K562 (cell line): ENCODE measurements around the gene GUCY1A2. TPM values are rescaled to one million over a fixed set of nuclear protein-coding genes. Genes with fewer than 3 reads are reported as not detected.

Experiments
- FOSL1 ChIP-seq: fragments of 200-800 bp; sonication (Bioruptor generic); conservative IDR thresholded peaks from 2 replicates; pipeline ENCODE4 v1.6.1; 2016; ENCODE audit warnings: missing genetic modification characterization, missing compliant biosample characterization
- NELFE ChIP-seq: IDR thresholded peaks from 2 replicates; pipeline ENCODE4 v1.6.1; 2011; ENCODE audit warnings: mild to moderate bottlenecking; ENCODE audit not compliant: insufficient read depth, insufficient read length
- SIRT6 ChIP-seq: IDR thresholded peaks from one replicate; pipeline ENCODE4 v1.6.1; 2012; ENCODE audit warnings: low read depth, mild to moderate bottlenecking, control low read depth, inconsistent platforms, low read length, moderate library complexity
- SREBF2 ChIP-seq: sonication (generic); formaldehyde crosslinking; IDR thresholded peaks from 2 replicates; pipeline ENCODE4 v1.4.0; 2020; ENCODE audit warnings: mild to moderate bottlenecking, missing genetic modification reagents
- STAT5B ChIP-seq: fragments of 250-450 bp; sonication (Bioruptor Pico); IDR thresholded peaks from 2 replicates; pipeline ENCODE4 v1.8.0; 2021; ENCODE audit warnings: mild to moderate bottlenecking, inconsistent platforms
- ZNF57 ChIP-seq: fragments of 450-650 bp; formaldehyde crosslinking; IDR thresholded peaks from 2 replicates; pipeline ENCODE4 v1.4.0; 2020; ENCODE audit warnings: mild to moderate bottlenecking, moderate library complexity
- polyA plus RNA-seq, 8 experiments: library from polyadenylated mRNA; depleted of rRNA in 4 of 8; stranded (reverse) in 5 of 8; unstranded in 3 of 8; fragments of >200 nt; fragmentation: Nextera tagmentation in 2 of 8; fragmentation: Illumina TruSeq in 1 of 8; extraction: Ambion mirVana in 2 of 8; extraction: Trizol in 1 of 8; gene quantifications; 2 replicates each; pipeline versions ENCODE4 v1.2.1 to v1.2.3, GENCODE V29; 2011 to 2014; ENCODE audit warnings: inconsistent platforms in 1 of 8, missing spikeins in 1 of 8
- total RNA-seq, 7 experiments: library from RNA; depleted of rRNA in 6 of 7; stranded (reverse); fragments of >200 nt in 6 of 7; fragmentation: Illumina TruSeq in 2 of 7; extraction: Trizol in 2 of 7; gene quantifications; 2 replicates each; pipeline versions ENCODE4 v1.2.1 to v1.2.3, GENCODE V29; 2011 to 2021; ENCODE audit warnings: low replicate concordance in 1 of 7
- TF ChIP-seq, protein P1 (sequence below): fragments of 200-600 bp; sonication (generic); IDR thresholded peaks from one replicate; pipeline ENCODE4 v1.6.1; 2012; ENCODE audit warnings: mild to moderate bottlenecking, low read depth, low read length, inconsistent platforms
- TF ChIP-seq, protein P2 (sequence below): sonication (generic); formaldehyde crosslinking; IDR thresholded peaks from 2 replicates; pipeline ENCODE4 v1.9.0; 2022; ENCODE audit warnings: mild to moderate bottlenecking, missing genetic modification reagents
- TF ChIP-seq, protein P3 (sequence below): sonication (generic); formaldehyde crosslinking; IDR thresholded peaks from 2 replicates; pipeline ENCODE4 v1.8.0; 2022; ENCODE audit warnings: missing genetic modification reagents, mild to moderate bottlenecking, borderline replicate concordance
- TF ChIP-seq, protein P4 (sequence below): fragments of 450-650 bp; formaldehyde crosslinking; IDR thresholded peaks from 2 replicates; pipeline ENCODE4 v1.4.0; 2020; ENCODE audit warnings: mild to moderate bottlenecking
- TF ChIP-seq, protein P5 (sequence below): fragments of 450-650 bp; formaldehyde crosslinking; IDR thresholded peaks from 2 replicates; pipeline ENCODE4 v1.4.0; 2020; ENCODE audit warnings: mild to moderate bottlenecking, moderate library complexity

Gene GUCY1A2
- total and polyA plus RNA-seq, 9 of the 15 experiments (the other 6 are each of a cell fraction or from before 2014, with no cell fraction given): under 0.01 to 0.04 TPM; not detected in 7

DNA sequence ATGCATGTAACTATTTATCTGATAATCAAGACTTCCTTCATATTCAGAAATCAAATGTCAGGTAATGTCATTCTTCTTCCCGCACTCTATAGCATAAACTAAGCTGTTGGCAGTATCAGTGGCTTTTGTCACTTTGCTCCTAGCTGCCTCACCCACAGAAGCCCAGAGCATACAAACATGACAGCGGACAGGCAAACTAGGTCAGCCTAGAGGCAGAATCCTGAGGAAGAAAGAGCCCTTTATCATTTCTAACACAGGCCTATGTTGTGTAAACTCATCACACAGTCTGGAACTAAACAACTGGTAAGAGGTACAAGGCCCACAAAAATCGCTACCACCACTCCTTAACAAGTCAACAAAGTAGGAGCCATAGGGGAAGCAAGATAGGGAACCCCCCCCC, 21.0 kb downstream of the GUCY1A2 start (continued):
- TF ChIP-seq, protein P1, sequence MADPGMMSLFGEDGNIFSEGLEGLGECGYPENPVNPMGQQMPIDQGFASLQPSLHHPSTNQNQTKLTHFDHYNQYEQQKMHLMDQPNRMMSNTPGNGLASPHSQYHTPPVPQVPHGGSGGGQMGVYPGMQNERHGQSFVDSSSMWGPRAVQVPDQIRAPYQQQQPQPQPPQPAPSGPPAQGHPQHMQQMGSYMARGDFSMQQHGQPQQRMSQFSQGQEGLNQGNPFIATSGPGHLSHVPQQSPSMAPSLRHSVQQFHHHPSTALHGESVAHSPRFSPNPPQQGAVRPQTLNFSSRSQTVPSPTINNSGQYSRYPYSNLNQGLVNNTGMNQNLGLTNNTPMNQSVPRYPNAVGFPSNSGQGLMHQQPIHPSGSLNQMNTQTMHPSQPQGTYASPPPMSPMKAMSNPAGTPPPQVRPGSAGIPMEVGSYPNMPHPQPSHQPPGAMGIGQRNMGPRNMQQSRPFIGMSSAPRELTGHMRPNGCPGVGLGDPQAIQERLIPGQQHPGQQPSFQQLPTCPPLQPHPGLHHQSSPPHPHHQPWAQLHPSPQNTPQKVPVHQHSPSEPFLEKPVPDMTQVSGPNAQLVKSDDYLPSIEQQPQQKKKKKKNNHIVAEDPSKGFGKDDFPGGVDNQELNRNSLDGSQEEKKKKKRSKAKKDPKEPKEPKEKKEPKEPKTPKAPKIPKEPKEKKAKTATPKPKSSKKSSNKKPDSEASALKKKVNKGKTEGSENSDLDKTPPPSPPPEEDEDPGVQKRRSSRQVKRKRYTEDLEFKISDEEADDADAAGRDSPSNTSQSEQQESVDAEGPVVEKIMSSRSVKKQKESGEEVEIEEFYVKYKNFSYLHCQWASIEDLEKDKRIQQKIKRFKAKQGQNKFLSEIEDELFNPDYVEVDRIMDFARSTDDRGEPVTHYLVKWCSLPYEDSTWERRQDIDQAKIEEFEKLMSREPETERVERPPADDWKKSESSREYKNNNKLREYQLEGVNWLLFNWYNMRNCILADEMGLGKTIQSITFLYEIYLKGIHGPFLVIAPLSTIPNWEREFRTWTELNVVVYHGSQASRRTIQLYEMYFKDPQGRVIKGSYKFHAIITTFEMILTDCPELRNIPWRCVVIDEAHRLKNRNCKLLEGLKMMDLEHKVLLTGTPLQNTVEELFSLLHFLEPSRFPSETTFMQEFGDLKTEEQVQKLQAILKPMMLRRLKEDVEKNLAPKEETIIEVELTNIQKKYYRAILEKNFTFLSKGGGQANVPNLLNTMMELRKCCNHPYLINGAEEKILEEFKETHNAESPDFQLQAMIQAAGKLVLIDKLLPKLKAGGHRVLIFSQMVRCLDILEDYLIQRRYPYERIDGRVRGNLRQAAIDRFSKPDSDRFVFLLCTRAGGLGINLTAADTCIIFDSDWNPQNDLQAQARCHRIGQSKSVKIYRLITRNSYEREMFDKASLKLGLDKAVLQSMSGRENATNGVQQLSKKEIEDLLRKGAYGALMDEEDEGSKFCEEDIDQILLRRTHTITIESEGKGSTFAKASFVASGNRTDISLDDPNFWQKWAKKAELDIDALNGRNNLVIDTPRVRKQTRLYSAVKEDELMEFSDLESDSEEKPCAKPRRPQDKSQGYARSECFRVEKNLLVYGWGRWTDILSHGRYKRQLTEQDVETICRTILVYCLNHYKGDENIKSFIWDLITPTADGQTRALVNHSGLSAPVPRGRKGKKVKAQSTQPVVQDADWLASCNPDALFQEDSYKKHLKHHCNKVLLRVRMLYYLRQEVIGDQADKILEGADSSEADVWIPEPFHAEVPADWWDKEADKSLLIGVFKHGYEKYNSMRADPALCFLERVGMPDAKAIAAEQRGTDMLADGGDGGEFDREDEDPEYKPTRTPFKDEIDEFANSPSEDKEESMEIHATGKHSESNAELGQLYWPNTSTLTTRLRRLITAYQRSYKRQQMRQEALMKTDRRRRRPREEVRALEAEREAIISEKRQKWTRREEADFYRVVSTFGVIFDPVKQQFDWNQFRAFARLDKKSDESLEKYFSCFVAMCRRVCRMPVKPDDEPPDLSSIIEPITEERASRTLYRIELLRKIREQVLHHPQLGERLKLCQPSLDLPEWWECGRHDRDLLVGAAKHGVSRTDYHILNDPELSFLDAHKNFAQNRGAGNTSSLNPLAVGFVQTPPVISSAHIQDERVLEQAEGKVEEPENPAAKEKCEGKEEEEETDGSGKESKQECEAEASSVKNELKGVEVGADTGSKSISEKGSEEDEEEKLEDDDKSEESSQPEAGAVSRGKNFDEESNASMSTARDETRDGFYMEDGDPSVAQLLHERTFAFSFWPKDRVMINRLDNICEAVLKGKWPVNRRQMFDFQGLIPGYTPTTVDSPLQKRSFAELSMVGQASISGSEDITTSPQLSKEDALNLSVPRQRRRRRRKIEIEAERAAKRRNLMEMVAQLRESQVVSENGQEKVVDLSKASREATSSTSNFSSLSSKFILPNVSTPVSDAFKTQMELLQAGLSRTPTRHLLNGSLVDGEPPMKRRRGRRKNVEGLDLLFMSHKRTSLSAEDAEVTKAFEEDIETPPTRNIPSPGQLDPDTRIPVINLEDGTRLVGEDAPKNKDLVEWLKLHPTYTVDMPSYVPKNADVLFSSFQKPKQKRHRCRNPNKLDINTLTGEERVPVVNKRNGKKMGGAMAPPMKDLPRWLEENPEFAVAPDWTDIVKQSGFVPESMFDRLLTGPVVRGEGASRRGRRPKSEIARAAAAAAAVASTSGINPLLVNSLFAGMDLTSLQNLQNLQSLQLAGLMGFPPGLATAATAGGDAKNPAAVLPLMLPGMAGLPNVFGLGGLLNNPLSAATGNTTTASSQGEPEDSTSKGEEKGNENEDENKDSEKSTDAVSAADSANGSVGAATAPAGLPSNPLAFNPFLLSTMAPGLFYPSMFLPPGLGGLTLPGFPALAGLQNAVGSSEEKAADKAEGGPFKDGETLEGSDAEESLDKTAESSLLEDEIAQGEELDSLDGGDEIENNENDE: no peak
- TF ChIP-seq STAT5B: no peak
- TF ChIP-seq, protein P2, sequence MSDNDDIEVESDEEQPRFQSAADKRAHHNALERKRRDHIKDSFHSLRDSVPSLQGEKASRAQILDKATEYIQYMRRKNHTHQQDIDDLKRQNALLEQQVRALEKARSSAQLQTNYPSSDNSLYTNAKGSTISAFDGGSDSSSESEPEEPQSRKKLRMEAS (CRISPR knock-in tag): no peak
- no peak for TF ChIP-seq SIRT6
- TF ChIP-seq, protein P3, sequence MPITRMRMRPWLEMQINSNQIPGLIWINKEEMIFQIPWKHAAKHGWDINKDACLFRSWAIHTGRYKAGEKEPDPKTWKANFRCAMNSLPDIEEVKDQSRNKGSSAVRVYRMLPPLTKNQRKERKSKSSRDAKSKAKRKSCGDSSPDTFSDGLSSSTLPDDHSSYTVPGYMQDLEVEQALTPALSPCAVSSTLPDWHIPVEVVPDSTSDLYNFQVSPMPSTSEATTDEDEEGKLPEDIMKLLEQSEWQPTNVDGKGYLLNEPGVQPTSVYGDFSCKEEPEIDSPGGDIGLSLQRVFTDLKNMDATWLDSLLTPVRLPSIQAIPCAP (CRISPR knock-in tag): no peak
- no peak for TF ChIP-seq FOSL1 (tag)
- no peak for TF ChIP-seq ZNF57 (CRISPR knock-in tag)
- TF ChIP-seq, protein P4, sequence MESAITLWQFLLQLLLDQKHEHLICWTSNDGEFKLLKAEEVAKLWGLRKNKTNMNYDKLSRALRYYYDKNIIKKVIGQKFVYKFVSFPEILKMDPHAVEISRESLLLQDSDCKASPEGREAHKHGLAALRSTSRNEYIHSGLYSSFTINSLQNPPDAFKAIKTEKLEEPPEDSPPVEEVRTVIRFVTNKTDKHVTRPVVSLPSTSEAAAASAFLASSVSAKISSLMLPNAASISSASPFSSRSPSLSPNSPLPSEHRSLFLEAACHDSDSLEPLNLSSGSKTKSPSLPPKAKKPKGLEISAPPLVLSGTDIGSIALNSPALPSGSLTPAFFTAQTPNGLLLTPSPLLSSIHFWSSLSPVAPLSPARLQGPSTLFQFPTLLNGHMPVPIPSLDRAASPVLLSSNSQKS (CRISPR knock-in tag): no peak
- TF ChIP-seq, protein P5, sequence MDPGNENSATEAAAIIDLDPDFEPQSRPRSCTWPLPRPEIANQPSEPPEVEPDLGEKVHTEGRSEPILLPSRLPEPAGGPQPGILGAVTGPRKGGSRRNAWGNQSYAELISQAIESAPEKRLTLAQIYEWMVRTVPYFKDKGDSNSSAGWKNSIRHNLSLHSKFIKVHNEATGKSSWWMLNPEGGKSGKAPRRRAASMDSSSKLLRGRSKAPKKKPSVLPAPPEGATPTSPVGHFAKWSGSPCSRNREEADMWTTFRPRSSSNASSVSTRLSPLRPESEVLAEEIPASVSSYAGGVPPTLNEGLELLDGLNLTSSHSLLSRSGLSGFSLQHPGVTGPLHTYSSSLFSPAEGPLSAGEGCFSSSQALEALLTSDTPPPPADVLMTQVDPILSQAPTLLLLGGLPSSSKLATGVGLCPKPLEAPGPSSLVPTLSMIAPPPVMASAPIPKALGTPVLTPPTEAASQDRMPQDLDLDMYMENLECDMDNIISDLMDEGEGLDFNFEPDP (CRISPR knock-in tag): no peak
- no peak for TF ChIP-seq SREBF2 (CRISPR knock-in tag)
- no peak for TF ChIP-seq NELFE
